ENCODE data around the gene LARP1.
A peak's percentile ranks its signal among the peaks of the same experiment; 100 is the strongest.

LARP1 gene

DNA sequence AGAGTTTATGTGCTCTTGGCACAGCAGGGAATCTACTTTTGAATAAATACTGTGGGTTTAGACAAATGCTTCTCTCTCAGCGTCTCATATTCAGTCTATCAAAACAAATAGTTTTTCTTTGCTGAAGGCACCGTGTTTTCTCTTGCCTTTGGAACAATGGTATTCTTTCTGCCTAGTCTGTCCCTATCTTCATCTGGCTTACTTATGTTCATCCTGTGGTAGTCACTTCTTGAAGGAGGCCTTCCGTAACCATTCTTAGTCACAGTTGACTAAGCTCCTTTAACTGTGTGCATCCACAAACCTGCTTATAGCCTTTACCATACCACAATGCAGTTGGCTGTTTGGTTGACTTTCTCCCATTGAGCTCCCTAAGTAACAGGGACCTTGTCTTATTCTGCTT is 45.9 kb downstream of the LARP1 start:
- DNase-seq (ENCODE audit: insufficient read length, low spot score), result no peak
- no peak for FAIRE-seq

DNA sequence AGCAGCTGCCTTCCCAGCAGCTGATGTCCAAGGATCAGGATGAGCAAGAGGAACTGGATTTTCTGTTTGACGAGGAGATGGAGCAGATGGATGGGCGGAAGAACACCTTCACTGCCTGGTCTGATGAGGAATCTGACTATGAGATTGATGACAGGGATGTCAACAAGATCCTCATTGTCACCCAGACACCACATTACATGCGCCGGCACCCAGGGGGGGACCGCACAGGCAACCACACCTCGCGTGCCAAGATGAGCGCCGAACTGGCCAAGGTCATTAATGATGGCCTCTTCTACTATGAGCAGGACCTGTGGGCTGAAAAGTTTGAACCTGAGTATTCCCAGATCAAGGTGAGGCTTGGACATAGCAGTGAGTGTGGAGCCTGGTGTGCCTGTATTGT is 46.9 kb downstream of the LARP1 start:
- DNase-seq (ENCODE audit: insufficient read length, low spot score) (no peak), FAIRE-seq (no peak)

More for the DNA sequence above, 45.9 kb downstream of the LARP1 start:
- TF ChIP-seq TAF1 (IDR thresholded peaks at IDR 0.05; ENCODE audit: low read depth, low read length) (no peak), POU2F2 (IDR thresholded peaks at IDR 0.05; ENCODE audit: low read depth, low read length) (no peak), PAX5 (IDR thresholded peaks at IDR 0.05; ENCODE audit: insufficient read depth, low read length, severe bottlenecking) (no peak), SPI1 (IDR thresholded peaks at IDR 0.05; ENCODE audit: low read depth, low read length) (no peak), POLR2A (IDR thresholded peaks at IDR 0.05; ENCODE audit: low read depth, low read length) (no peak), POLR2AphosphoS5 (IDR thresholded peaks at IDR 0.05; ENCODE audit: low read depth, low read length) (no peak)

DNA sequence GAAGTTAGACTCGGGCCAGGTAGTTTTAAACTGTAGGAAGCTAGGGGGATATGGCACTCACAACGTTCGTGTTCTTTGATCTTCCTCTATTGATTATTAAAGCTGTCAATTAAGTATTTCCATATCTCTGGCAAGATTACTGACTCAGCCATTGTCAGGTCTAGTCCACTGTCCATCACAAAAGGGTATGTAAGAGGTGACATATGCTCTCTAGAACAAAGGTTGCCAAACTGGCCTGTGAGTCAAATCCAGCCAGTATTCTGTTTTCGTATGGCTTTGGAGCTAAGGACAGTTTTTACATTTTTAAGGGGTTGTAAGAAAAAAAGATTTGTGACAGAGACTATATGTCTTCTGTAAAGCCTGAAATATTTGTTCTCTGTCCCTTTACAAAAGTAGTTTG is 51.0 kb downstream of the LARP1 start:
- no peak for DNase-seq (ENCODE audit: insufficient read length, low spot score)
- TF ChIP-seq SPI1 (IDR thresholded peaks at IDR 0.05; ENCODE audit: low read depth, low read length), result no peak
- TF ChIP-seq POU2F2 (IDR thresholded peaks at IDR 0.05; ENCODE audit: low read depth, low read length), result no peak
- TF ChIP-seq PAX5 (IDR thresholded peaks at IDR 0.05; ENCODE audit: insufficient read depth, low read length, severe bottlenecking), result no peak
- TF ChIP-seq POLR2AphosphoS5 (IDR thresholded peaks at IDR 0.05; ENCODE audit: low read depth, low read length), result no peak
- no peak for TF ChIP-seq TAF1 (IDR thresholded peaks at IDR 0.05; ENCODE audit: low read depth, low read length)
- no peak for TF ChIP-seq POLR2A (IDR thresholded peaks at IDR 0.05; ENCODE audit: low read depth, low read length)
- no peak for FAIRE-seq

More for the DNA sequence above, 46.9 kb downstream of the LARP1 start:
- TF ChIP-seq POLR2AphosphoS5 (IDR thresholded peaks at IDR 0.05; ENCODE audit: low read depth, low read length) (no peak), POU2F2 (IDR thresholded peaks at IDR 0.05; ENCODE audit: low read depth, low read length) (no peak), TAF1 (IDR thresholded peaks at IDR 0.05; ENCODE audit: low read depth, low read length) (no peak), PAX5 (IDR thresholded peaks at IDR 0.05; ENCODE audit: insufficient read depth, low read length, severe bottlenecking) (no peak), SPI1 (IDR thresholded peaks at IDR 0.05; ENCODE audit: low read depth, low read length) (no peak), POLR2A (IDR thresholded peaks at IDR 0.05; ENCODE audit: low read depth, low read length) (no peak)

DNA sequence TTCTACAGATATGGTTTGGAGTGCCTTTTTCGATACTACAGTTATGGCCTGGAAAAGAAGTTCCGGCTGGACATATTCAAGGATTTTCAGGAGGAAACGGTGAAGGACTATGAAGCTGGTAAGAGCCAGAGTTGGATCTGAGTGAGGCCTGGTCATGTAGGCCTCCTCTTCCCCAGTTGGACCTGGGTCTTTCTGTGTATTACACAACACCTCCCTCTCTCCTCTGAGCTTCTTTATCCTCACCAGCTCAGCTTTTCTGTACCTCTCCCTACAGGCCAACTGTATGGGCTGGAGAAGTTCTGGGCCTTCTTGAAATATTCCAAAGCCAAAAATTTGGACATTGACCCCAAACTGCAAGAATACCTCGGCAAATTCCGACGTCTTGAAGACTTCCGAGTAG is 56.1 kb downstream of the LARP1 start:
- DNase-seq (ENCODE audit: insufficient read length, low spot score), result no peak
- TF ChIP-seq SPI1 (IDR thresholded peaks at IDR 0.05; ENCODE audit: low read depth, low read length) (no peak), POLR2AphosphoS5 (IDR thresholded peaks at IDR 0.05; ENCODE audit: low read depth, low read length) (no peak), POLR2A (IDR thresholded peaks at IDR 0.05; ENCODE audit: low read depth, low read length) (no peak), TAF1 (IDR thresholded peaks at IDR 0.05; ENCODE audit: low read depth, low read length) (no peak), POU2F2 (IDR thresholded peaks at IDR 0.05; ENCODE audit: low read depth, low read length) (no peak), PAX5 (IDR thresholded peaks at IDR 0.05; ENCODE audit: insufficient read depth, low read length, severe bottlenecking) (no peak)
- FAIRE-seq, result no peak

DNA sequence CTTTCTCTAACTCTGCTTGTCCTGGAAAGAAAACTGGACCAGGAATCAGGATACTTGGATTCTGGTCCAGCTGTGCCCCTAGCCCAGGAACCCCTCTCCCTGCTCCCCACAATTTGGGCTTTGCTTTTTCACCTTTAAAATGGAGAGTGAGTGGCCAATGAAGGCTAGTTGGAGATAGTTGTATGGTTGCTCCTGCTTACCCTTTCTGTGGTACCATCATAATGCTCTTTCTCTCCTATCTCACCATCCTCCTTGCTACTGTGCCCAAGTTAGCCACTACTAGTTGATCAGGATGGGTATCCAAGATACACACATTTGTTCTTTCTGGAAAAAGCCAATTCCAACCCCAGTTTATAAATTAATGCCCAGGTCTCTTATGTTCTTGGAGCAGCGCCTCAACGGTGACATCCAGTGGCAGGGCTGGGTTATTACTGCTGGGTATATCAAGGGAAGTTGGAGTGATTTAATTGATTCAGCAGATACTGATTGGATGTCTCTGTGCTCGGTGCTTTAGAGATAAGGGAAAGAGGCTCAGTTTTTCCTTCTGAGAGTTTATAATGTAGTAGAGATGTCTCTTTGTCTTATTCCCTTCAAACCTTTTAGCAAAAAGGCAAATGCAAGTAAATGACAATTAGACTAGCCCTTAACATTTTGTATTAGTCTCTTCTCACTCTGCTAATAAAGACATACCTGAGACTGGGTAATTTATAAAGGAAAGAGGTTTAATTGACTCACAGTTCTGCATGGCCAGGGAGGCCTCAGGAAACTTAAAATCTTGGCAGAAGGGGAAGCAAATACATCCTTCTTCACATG is 56.7 kb downstream of the LARP1 start:
- DNase-seq (ENCODE audit: insufficient read length, low spot score), result peak; percentile 45
- peak; percentile 82 for FAIRE-seq
- no peak for TF ChIP-seq POLR2A (IDR thresholded peaks at IDR 0.05; ENCODE audit: low read depth, low read length)
- no peak for TF ChIP-seq SPI1 (IDR thresholded peaks at IDR 0.05; ENCODE audit: low read depth, low read length)
- TF ChIP-seq TAF1 (IDR thresholded peaks at IDR 0.05; ENCODE audit: low read depth, low read length), result no peak
- TF ChIP-seq PAX5 (IDR thresholded peaks at IDR 0.05; ENCODE audit: insufficient read depth, low read length, severe bottlenecking), result no peak
- TF ChIP-seq POU2F2 (IDR thresholded peaks at IDR 0.05; ENCODE audit: low read depth, low read length), result no peak
- TF ChIP-seq POLR2AphosphoS5 (IDR thresholded peaks at IDR 0.05; ENCODE audit: low read depth, low read length), result no peak

DNA sequence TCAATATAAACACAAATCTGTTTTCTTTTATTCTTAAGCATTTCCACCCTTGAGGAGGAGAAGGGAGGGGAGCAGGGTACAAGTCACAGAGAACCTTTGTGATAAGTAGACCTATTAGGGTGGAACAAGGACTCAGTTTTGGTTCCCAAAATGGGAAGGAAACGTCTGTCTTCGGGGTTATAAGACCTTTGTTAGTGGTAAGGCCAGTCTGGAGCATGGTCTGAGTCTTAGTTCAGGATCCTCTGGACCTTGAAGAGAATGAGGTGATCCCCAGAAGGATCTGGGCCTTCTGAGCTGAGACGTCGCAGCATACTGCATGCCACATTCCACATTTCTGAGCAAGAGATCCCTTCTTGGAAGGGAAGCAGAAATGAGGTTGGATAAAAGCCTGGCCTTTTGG is 58.0 kb downstream of the LARP1 start:
- DNase-seq (ENCODE audit: insufficient read length, low spot score) (no peak), FAIRE-seq (peak; percentile 43)
- TF ChIP-seq SPI1 (IDR thresholded peaks at IDR 0.05; ENCODE audit: low read depth, low read length), result no peak
- TF ChIP-seq POLR2AphosphoS5 (IDR thresholded peaks at IDR 0.05; ENCODE audit: low read depth, low read length), result no peak
- TF ChIP-seq POLR2A (IDR thresholded peaks at IDR 0.05; ENCODE audit: low read depth, low read length), result no peak
- TF ChIP-seq PAX5 (IDR thresholded peaks at IDR 0.05; ENCODE audit: insufficient read depth, low read length, severe bottlenecking), result no peak
- TF ChIP-seq TAF1 (IDR thresholded peaks at IDR 0.05; ENCODE audit: low read depth, low read length), result no peak
- no peak for TF ChIP-seq POU2F2 (IDR thresholded peaks at IDR 0.05; ENCODE audit: low read depth, low read length)

DNA sequence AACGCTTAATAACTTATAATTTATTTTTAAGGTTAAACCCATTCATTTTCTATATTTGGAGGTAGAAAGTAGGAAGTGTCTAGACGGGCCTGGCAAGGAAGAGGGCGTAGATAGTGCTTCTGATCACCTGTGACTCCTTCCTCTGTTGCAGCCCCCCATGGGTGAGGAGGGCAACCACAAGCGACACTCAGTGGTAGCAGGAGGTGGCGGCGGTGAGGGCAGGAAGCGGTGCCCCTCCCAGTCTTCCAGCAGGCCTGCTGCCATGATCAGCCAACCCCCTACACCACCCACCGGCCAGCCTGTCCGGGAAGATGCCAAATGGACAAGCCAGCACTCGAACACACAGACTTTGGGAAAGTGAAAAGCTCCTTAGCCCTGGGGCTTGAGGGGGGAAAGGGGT is 58.6 kb downstream of the LARP1 start:
- TF ChIP-seq TAF1 (IDR thresholded peaks at IDR 0.05; ENCODE audit: low read depth, low read length) (no peak), POU2F2 (IDR thresholded peaks at IDR 0.05; ENCODE audit: low read depth, low read length) (no peak), PAX5 (IDR thresholded peaks at IDR 0.05; ENCODE audit: insufficient read depth, low read length, severe bottlenecking) (no peak), POLR2AphosphoS5 (IDR thresholded peaks at IDR 0.05; ENCODE audit: low read depth, low read length) (no peak), POLR2A (IDR thresholded peaks at IDR 0.05; ENCODE audit: low read depth, low read length) (no peak), SPI1 (IDR thresholded peaks at IDR 0.05; ENCODE audit: low read depth, low read length) (no peak)
- DNase-seq (ENCODE audit: insufficient read length, low spot score), result no peak
- FAIRE-seq, result no peak

DNA sequence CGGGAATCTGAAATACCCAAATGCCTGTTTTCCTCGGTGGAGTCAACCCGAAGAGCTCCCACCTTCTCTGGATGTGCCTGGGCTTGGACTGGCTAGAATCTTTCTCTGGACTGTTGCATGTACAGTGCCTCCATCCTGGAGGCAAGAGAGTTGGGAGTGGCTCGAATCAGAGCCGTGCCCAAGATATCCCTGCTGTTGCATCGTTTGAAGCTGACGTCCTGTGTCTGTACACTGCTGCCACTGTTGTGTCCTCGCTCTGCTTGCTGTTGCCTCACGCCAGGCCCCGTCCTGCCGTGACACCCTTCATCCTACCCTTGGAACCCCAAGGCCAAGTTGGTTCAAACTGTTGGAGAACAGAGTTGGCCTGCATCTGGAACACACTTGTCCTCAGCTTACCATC is 59.8 kb downstream of the LARP1 start:
- TF ChIP-seq POLR2AphosphoS5 (IDR thresholded peaks at IDR 0.05; ENCODE audit: low read depth, low read length) (no peak), POU2F2 (IDR thresholded peaks at IDR 0.05; ENCODE audit: low read depth, low read length) (no peak)
- no peak for DNase-seq (ENCODE audit: insufficient read length, low spot score)
- no peak for FAIRE-seq

DNA sequence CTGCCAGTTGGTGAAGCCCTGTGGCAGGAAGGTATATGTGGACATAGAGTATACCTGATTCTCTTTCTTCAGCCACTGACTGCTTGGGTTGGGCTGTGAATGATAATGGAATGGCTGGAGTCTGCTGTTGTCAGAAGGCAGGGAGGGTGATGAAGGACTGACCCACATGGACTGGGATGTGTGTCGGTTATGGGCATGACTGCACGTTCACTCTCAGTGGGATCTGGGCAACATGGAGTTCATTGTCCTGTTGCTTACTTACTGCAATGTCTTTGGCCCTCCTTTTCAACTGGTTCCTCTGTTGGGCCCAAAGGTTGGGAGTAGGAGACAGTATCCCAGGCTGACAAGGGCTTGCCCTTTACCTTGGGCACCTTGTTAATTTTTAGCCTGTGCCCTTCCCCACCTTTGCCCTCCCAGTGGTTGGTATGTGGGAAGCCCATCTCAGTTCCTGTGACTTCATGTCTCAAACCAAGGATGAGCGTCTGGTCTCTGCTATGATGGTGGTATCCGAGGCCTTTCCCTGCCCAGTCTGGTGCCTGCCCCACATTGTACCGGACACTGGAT is 60.6 kb downstream of the LARP1 start:
- no peak for DNase-seq (ENCODE audit: insufficient read length, low spot score)
- no peak for TF ChIP-seq SPI1 (IDR thresholded peaks at IDR 0.05; ENCODE audit: low read depth, low read length)
- no peak for TF ChIP-seq TAF1 (IDR thresholded peaks at IDR 0.05; ENCODE audit: low read depth, low read length)
- no peak for TF ChIP-seq POU2F2 (IDR thresholded peaks at IDR 0.05; ENCODE audit: low read depth, low read length)
- no peak for TF ChIP-seq POLR2A (IDR thresholded peaks at IDR 0.05; ENCODE audit: low read depth, low read length)
- TF ChIP-seq POLR2AphosphoS5 (IDR thresholded peaks at IDR 0.05; ENCODE audit: low read depth, low read length), result no peak
- no peak for TF ChIP-seq PAX5 (IDR thresholded peaks at IDR 0.05; ENCODE audit: insufficient read depth, low read length, severe bottlenecking)
- no peak for FAIRE-seq
